ENCODE measurements around the gene SLC4A1AP. TPM values are rescaled to one million over a fixed set of nuclear protein-coding genes. Genes with fewer than 3 reads are reported as not detected.

The SLC4A1AP gene
- total and polyA plus RNA-seq, 10 of the 15 experiments (the other 5 are each of a cell fraction or from before 2014, with no cell fraction given): 6.5 to 30.1 (median 21.5) TPM

- Histone ChIP-seq H3K4me1 (ENCODE audit: control insufficient read depth, insufficient read depth, low read length) (no peaks in the 10 kb centered on the region), H4K20me1 (ENCODE audit: control insufficient read depth, insufficient read depth) (no peaks in the 10 kb centered on the region), H2AFZ (ENCODE audit: control insufficient read depth, low read depth, low read length) (no peak overlapping the region), H3K9me3 (replicated peaks; ENCODE audit: control insufficient read depth, insufficient read depth, low read length) (no peaks in the 10 kb centered on the region), H3K27ac (ENCODE audit: control insufficient read depth, insufficient read depth) (no peak overlapping the region), H3K79me2 (ENCODE audit: control insufficient read depth, insufficient read depth, low read length) (no peaks in the 10 kb centered on the region), H3K4me3 (no peak overlapping the region), H3K4me2 (ENCODE audit: control insufficient read depth, insufficient read depth) (no peak overlapping the region), H3K9ac (ENCODE audit: control insufficient read depth, insufficient read depth, low read length) (no peak overlapping the region), H3K27me3 (replicated peaks in 1 of 2; ENCODE audit: control insufficient read depth in 2 of 2, insufficient read depth in 2 of 2, low read length in 1 of 2) (no peaks in the 10 kb centered on the region), H3K36me3 (ENCODE audit: control insufficient read depth in 2 of 2, insufficient read depth in 2 of 2, low read length in 1 of 2) (peaks cover 0 to 31% of the 10 kb centered on the region in 2 experiments; a peak in 2 of 4 replicates)
- POLR2A ChIA-PET: no interaction called here
- 95% methylated on average over 5 of the region's 5 CpGs for WGBS (ENCODE audit: insufficient coverage, insufficient replicate concordance, low lambda C conversion rate, missing lambda C conversion rate)
- intact Hi-C loops (cut with micrococcal nuclease; ENCODE audit: unreplicated experiment) (no loop called here), in situ Hi-C loops (cut with MboI) (no loop called here)
- SMC1A ChIA-PET (ENCODE audit: uncharacterized antibody, unreplicated experiment): no interaction called here
- ATAC-seq (no peak), DNase-seq (ENCODE audit: low read depth, low spot score) (no peak), FAIRE-seq (no peak)
- CTCF ChIA-PET: no interaction called here
- RAD21 ChIA-PET (ENCODE audit: unreplicated experiment): no interaction called here
- no TSS peak for BruUV-seq (replicated peaks)
- no peak for TF ChIP-seq ZBTB11 (CRISPR knock-in tag; IDR thresholded peaks at IDR 0.05)
- no peak for TF ChIP-seq REST (IDR thresholded peaks at IDR 0.05; ENCODE audit: low read depth, low read length)
- no peak for TF ChIP-seq MEF2A (IDR thresholded peaks at IDR 0.05; ENCODE audit: insufficient read depth, low read depth, low read length)
- no peak for TF ChIP-seq FOXK2 (IDR thresholded peaks at IDR 0.05)
- TF ChIP-seq USF2 (IDR thresholded peaks at IDR 0.05; ENCODE audit: borderline replicate concordance, low read depth, low read length): no peak
- no peak for TF ChIP-seq BCLAF1 (IDR thresholded peaks at IDR 0.05)
- TF ChIP-seq ZNF592 (IDR thresholded peaks at IDR 0.05): no peak
- no peak for TF ChIP-seq ZNF24 (IDR thresholded peaks at IDR 0.05)
Measured at GRCh38 chr2:27636766-27637165, 26.9 kb upstream of the SLC4A1AP start.
